WTC11 (cell line): ENCODE data around the gene ELOA. TPM values are rescaled to one million over a fixed set of nuclear protein-coding genes. Genes with fewer than 3 reads are reported as not detected.

Experiments used
- ATAC-seq: fragments of 200-7000 bp; cut with Tn5 transposase; 2 replicates; pipeline ENCODE4 v1.10.0; 2021; ENCODE audit warnings: mild to moderate bottlenecking, moderate library complexity
- Bru-seq: library from RNA; stranded (reverse); fragments of 400-500 nt; gene quantifications from one replicate; lab custom pipeline; 2021; lab: Mats Ljungman, UMichigan
- CTCF ChIA-PET: fragments of 300-600 bp; sonication (Branson Sonifier 250); formaldehyde crosslinking; loops from one replicate; lab custom pipeline; 2021; ENCODE audit warnings: antibody characterized with exemption; lab: Charles Lee
- POLR2A ChIA-PET: fragments of 350-600 bp; sonication (Branson Sonifier 250); formaldehyde crosslinking; loops from one replicate; lab custom pipeline; 2021; ENCODE audit warnings: antibody characterized with exemption; lab: Charles Lee
- DNase-seq: peaks from one replicate; pipeline ENCODE4 v3.0.0; 2021; ENCODE audit warnings: low spot score
- H3K27ac Mint-ChIP-seq: 2 replicates; pipeline ENCODE4 v1.8.0; 2021; ENCODE audit warnings: mixed read lengths
- H3K27me3 Mint-ChIP-seq: 2 replicates; pipeline ENCODE4 v1.8.0; 2021; ENCODE audit warnings: low read depth, mild to moderate bottlenecking, moderate library complexity, mixed read lengths
- H3K36me3 Mint-ChIP-seq: 2 replicates; pipeline ENCODE4 v1.8.0; 2021; ENCODE audit warnings: mixed read lengths
- H3K4me1 Mint-ChIP-seq: 2 replicates; pipeline ENCODE4 v1.8.0; 2022; ENCODE audit warnings: mixed read lengths
- H3K4me3 Mint-ChIP-seq: 2 replicates; pipeline ENCODE4 v1.8.0; 2021; ENCODE audit warnings: mild to moderate bottlenecking, moderate library complexity, mixed read lengths
- H3K9me3 Mint-ChIP-seq: 2 replicates; pipeline ENCODE4 v1.8.0; 2021; ENCODE audit warnings: mixed read lengths
- CBFB ChIP-seq: sonication (generic); formaldehyde crosslinking; IDR thresholded peaks from 2 replicates; pipeline ENCODE4 v1.8.1; 2022; ENCODE audit warnings: mild to moderate bottlenecking, low read depth, missing genetic modification reagents
- ELF4 ChIP-seq: sonication (generic); formaldehyde crosslinking; IDR thresholded peaks from 2 replicates; pipeline ENCODE4 v1.8.1; 2022; ENCODE audit warnings: low read depth, mild to moderate bottlenecking, moderate library complexity, missing genetic modification reagents
- ESRRA ChIP-seq: sonication (generic); formaldehyde crosslinking; IDR thresholded peaks from 2 replicates; pipeline ENCODE4 v1.8.1; 2022; ENCODE audit warnings: mild to moderate bottlenecking, missing genetic modification reagents, borderline replicate concordance
- FOXK1 ChIP-seq: sonication (generic); formaldehyde crosslinking; IDR thresholded peaks from 2 replicates; pipeline ENCODE4 v1.8.0; 2022; ENCODE audit warnings: mild to moderate bottlenecking, moderate library complexity, missing genetic modification reagents
- GABPB1 ChIP-seq: sonication (generic); formaldehyde crosslinking; IDR thresholded peaks from 2 replicates; pipeline ENCODE4 v1.8.1; 2023; ENCODE audit warnings: mild to moderate bottlenecking, missing genetic modification reagents
- NFE2L1 ChIP-seq: sonication (generic); formaldehyde crosslinking; IDR thresholded peaks from 2 replicates; pipeline ENCODE4 v1.8.1; 2023; ENCODE audit warnings: missing genetic modification reagents
- NFYB ChIP-seq: sonication (generic); formaldehyde crosslinking; conservative IDR thresholded peaks from 2 replicates; pipeline ENCODE4 v1.8.0; 2022; ENCODE audit warnings: low read depth, missing genetic modification reagents
- SMAD3 ChIP-seq: sonication (generic); formaldehyde crosslinking; IDR thresholded peaks from 2 replicates; pipeline ENCODE4 v1.8.0; 2022; ENCODE audit warnings: missing genetic modification reagents, mild to moderate bottlenecking, borderline replicate concordance
- SP1 ChIP-seq: sonication (generic); formaldehyde crosslinking; conservative IDR thresholded peaks from 2 replicates; pipeline ENCODE4 v1.8.1; 2022; ENCODE audit warnings: missing genetic modification reagents
- TCF7 ChIP-seq: sonication (generic); formaldehyde crosslinking; IDR thresholded peaks from 2 replicates; pipeline ENCODE4 v1.8.0; 2022; ENCODE audit warnings: mild to moderate bottlenecking, low read depth, missing genetic modification reagents, moderate library complexity
- ZNF317 ChIP-seq: sonication (generic); formaldehyde crosslinking; IDR thresholded peaks from 2 replicates; pipeline ENCODE4 v1.8.1; 2023; ENCODE audit warnings: low read depth, mild to moderate bottlenecking, moderate library complexity, missing genetic modification reagents, borderline replicate concordance
- long read RNA-seq, 3 experiments: library from RNA in 1 of 3; library from capped mRNA in 1 of 3; library from polyadenylated mRNA in 1 of 3; unstranded in 2 of 3; stranded (forward) in 1 of 3; transcript quantifications; one replicate each; pipeline ENCODE4 v2.0.0, GENCODE V29; 2021
- total RNA-seq: library from RNA; stranded (reverse); gene quantifications from 3 replicates; pipeline ENCODE4 v1.2.3, GENCODE V29; 2021
- TF ChIP-seq, protein P1 (sequence below): sonication (generic); formaldehyde crosslinking; IDR thresholded peaks from 2 replicates; pipeline ENCODE4 v1.8.1; 2022; ENCODE audit warnings: mild to moderate bottlenecking, missing genetic modification reagents, moderate library complexity, borderline replicate concordance
- TF ChIP-seq, protein P2 (sequence below): sonication (generic); formaldehyde crosslinking; IDR thresholded peaks from 2 replicates; pipeline ENCODE4 v1.8.0; 2022; ENCODE audit warnings: mild to moderate bottlenecking, missing genetic modification reagents
- TF ChIP-seq, protein P3 (sequence below): sonication (generic); formaldehyde crosslinking; IDR thresholded peaks from 2 replicates; pipeline ENCODE4 v1.8.1; 2022; ENCODE audit warnings: low read depth, mild to moderate bottlenecking, moderate library complexity, missing genetic modification reagents, borderline replicate concordance
- TF ChIP-seq, protein P4 (sequence below): fragments of 250-450 bp; sonication (Bioruptor Pico); IDR thresholded peaks from 2 replicates; pipeline ENCODE4 v1.9.0; 2021; ENCODE audit warnings: mild to moderate bottlenecking
- TF ChIP-seq, protein P5 (sequence below): sonication (generic); formaldehyde crosslinking; IDR thresholded peaks from 2 replicates; pipeline ENCODE4 v1.8.1; 2023; ENCODE audit warnings: mild to moderate bottlenecking, moderate library complexity, missing genetic modification reagents
- TF ChIP-seq, protein P6 (sequence below): sonication (generic); formaldehyde crosslinking; IDR thresholded peaks from 2 replicates; pipeline ENCODE4 v1.8.1; 2023; ENCODE audit warnings: mild to moderate bottlenecking, missing genetic modification reagents, moderate library complexity
- TF ChIP-seq, protein P7 (sequence below): sonication (generic); formaldehyde crosslinking; conservative IDR thresholded peaks from 2 replicates; pipeline ENCODE4 v1.8.1; 2023; ENCODE audit warnings: mild to moderate bottlenecking, low read depth, missing genetic modification reagents, moderate library complexity

ELOA gene, protein sequence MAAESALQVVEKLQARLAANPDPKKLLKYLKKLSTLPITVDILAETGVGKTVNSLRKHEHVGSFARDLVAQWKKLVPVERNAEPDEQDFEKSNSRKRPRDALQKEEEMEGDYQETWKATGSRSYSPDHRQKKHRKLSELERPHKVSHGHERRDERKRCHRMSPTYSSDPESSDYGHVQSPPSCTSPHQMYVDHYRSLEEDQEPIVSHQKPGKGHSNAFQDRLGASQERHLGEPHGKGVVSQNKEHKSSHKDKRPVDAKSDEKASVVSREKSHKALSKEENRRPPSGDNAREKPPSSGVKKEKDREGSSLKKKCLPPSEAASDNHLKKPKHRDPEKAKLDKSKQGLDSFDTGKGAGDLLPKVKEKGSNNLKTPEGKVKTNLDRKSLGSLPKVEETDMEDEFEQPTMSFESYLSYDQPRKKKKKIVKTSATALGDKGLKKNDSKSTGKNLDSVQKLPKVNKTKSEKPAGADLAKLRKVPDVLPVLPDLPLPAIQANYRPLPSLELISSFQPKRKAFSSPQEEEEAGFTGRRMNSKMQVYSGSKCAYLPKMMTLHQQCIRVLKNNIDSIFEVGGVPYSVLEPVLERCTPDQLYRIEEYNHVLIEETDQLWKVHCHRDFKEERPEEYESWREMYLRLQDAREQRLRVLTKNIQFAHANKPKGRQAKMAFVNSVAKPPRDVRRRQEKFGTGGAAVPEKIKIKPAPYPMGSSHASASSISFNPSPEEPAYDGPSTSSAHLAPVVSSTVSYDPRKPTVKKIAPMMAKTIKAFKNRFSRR
- total RNA-seq (35.9 to 45.1 TPM (median 36.6 TPM) in 3 replicates), Bru-seq, nascent RNA (percentile 90 among the genes with signal in this experiment)
- long read RNA-seq, experiment 1, full-length matches to known transcripts: 237 of 302 reads
- long read RNA-seq, experiment 1, partial matches to known transcripts: 53 of 302 reads
- long read RNA-seq, experiment 1, other reads (novel, unspliced or antisense): 12 of 302 reads
- long read RNA-seq, experiment 2, full-length matches to known transcripts: 14 of 45 reads
- long read RNA-seq, experiment 2, partial matches to known transcripts: 19 of 45 reads
- long read RNA-seq, experiment 2, other reads (novel, unspliced or antisense): 12 of 45 reads
- long read RNA-seq, experiment 3, full-length matches to known transcripts: 27 of 43 reads
- long read RNA-seq, experiment 3, partial matches to known transcripts: 16 of 43 reads
- long read RNA-seq, experiment 3, other reads (novel, unspliced or antisense): 0 of 43 reads

DNA sequence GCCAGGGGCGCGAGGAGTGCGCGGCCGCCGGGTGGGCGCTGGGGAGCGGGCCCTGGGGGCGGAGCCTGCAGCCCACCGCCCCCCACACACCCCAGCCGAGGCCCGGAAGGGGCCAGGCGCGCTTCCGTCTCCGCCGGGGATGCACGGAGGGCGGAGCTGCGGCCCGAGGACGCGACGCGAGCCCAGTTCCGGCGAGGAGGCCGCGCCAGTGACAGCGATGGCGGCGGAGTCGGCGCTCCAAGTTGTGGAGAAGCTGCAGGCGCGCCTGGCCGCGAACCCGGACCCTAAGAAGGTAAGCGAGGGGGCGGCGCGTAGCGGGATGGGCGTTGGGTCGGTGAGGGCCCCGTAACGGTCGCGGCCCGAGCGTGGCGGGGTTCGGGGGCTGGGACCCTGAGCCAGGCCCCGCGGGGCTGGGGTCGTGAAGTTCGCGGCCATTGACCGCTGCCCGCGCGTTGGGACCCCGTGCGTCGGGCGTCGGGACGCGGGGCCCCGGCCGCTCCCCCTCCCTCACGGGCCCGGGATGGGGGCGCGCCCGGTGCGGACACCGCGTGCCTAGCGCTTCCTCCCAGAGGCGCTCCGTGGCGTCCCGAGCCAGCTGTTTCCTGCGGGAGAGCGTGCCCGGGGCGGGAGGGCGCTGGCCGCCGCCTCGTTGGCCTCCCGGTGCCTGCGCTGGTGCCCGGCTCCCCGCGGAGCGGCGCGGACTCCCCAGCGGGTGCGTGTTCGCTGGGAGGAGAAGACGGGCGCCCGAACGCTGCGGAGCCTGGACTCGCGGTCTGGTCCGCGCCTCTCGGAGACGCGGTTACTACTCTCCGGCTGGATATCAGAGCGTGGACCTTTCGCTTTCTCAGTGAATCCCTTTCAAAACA, at the start of gene ELOA:
Gene ELOA (plus strand): TSS at position 185 of the 866 bp plus-strand sequence. CDS start 33 bp downstream, at position 218.
- peak within 1 kb of the TSS; percentile 81 for H3K27ac Mint-ChIP-seq
- H3K4me1 Mint-ChIP-seq: peaks cover 29% of the 10 kb centered on the region
- H3K27me3 Mint-ChIP-seq: no peaks in the 10 kb centered on the region; the same call in 1 of the 2 replicates
- H3K36me3 Mint-ChIP-seq: peaks cover 7% of the 10 kb centered on the region
- ChIA-PET POLR2A (interaction anchor here (1.0 to 1.8 kb wide), 3 partner anchors 35 to 188 kb away, joined by 5 to 8 read pairs (median 6); partner anchors contain the start of genes PITHD1 and RPL11), CTCF (interaction anchor here (0.7 to 3.4 kb wide), 6 partner anchors 25 to 68 kb away, joined by 4 to 15 read pairs (median 4); partner anchors contain the start of gene RPL11)
- no peaks in the 10 kb centered on the region for H3K9me3 Mint-ChIP-seq
- peak; percentile 80 for DNase-seq
- H3K4me3 Mint-ChIP-seq: peak within 1 kb of the TSS; percentile 88
- ATAC-seq: peak; percentile 94
- peak; percentile 7; the same call in 1 of the 2 replicates for TF ChIP-seq ZNF317 (CRISPR knock-in tag)
- TF ChIP-seq NFE2L1 (CRISPR knock-in tag): peak; percentile 61; the same call in 1 of the 2 replicates
- peak; percentile 88 for TF ChIP-seq FOXK1 (CRISPR knock-in tag)
- TF ChIP-seq, protein P1, sequence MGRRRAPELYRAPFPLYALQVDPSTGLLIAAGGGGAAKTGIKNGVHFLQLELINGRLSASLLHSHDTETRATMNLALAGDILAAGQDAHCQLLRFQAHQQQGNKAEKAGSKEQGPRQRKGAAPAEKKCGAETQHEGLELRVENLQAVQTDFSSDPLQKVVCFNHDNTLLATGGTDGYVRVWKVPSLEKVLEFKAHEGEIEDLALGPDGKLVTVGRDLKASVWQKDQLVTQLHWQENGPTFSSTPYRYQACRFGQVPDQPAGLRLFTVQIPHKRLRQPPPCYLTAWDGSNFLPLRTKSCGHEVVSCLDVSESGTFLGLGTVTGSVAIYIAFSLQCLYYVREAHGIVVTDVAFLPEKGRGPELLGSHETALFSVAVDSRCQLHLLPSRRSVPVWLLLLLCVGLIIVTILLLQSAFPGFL: no peak
- peak; percentile 34; the same call in 1 of the 2 replicates for TF ChIP-seq TCF7 (CRISPR knock-in tag)
- TF ChIP-seq, protein P2, sequence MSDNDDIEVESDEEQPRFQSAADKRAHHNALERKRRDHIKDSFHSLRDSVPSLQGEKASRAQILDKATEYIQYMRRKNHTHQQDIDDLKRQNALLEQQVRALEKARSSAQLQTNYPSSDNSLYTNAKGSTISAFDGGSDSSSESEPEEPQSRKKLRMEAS (CRISPR knock-in tag): peak; percentile 35; the same call in 1 of the 2 replicates
- TF ChIP-seq, protein P3, sequence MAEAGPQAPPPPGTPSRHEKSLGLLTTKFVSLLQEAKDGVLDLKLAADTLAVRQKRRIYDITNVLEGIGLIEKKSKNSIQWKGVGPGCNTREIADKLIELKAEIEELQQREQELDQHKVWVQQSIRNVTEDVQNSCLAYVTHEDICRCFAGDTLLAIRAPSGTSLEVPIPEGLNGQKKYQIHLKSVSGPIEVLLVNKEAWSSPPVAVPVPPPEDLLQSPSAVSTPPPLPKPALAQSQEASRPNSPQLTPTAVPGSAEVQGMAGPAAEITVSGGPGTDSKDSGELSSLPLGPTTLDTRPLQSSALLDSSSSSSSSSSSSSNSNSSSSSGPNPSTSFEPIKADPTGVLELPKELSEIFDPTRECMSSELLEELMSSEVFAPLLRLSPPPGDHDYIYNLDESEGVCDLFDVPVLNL (CRISPR knock-in tag): 0 out of 2 replicates have a peak, but pooled peaks have one; percentile 62
- TF ChIP-seq NFYB (CRISPR knock-in tag): peak; percentile 16; the same call in 1 of the 2 replicates
- TF ChIP-seq, protein P4, sequence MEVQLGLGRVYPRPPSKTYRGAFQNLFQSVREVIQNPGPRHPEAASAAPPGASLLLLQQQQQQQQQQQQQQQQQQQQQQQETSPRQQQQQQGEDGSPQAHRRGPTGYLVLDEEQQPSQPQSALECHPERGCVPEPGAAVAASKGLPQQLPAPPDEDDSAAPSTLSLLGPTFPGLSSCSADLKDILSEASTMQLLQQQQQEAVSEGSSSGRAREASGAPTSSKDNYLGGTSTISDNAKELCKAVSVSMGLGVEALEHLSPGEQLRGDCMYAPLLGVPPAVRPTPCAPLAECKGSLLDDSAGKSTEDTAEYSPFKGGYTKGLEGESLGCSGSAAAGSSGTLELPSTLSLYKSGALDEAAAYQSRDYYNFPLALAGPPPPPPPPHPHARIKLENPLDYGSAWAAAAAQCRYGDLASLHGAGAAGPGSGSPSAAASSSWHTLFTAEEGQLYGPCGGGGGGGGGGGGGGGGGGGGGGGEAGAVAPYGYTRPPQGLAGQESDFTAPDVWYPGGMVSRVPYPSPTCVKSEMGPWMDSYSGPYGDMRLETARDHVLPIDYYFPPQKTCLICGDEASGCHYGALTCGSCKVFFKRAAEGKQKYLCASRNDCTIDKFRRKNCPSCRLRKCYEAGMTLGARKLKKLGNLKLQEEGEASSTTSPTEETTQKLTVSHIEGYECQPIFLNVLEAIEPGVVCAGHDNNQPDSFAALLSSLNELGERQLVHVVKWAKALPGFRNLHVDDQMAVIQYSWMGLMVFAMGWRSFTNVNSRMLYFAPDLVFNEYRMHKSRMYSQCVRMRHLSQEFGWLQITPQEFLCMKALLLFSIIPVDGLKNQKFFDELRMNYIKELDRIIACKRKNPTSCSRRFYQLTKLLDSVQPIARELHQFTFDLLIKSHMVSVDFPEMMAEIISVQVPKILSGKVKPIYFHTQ: no peak
- 0 out of 2 replicates have a peak, but pooled peaks have one; percentile 53 for TF ChIP-seq ELF4
- TF ChIP-seq CBFB (CRISPR knock-in tag): 0 out of 2 replicates have a peak, but pooled peaks have one; percentile 36
- peak; percentile 95 for TF ChIP-seq SP1
- TF ChIP-seq, protein P5, sequence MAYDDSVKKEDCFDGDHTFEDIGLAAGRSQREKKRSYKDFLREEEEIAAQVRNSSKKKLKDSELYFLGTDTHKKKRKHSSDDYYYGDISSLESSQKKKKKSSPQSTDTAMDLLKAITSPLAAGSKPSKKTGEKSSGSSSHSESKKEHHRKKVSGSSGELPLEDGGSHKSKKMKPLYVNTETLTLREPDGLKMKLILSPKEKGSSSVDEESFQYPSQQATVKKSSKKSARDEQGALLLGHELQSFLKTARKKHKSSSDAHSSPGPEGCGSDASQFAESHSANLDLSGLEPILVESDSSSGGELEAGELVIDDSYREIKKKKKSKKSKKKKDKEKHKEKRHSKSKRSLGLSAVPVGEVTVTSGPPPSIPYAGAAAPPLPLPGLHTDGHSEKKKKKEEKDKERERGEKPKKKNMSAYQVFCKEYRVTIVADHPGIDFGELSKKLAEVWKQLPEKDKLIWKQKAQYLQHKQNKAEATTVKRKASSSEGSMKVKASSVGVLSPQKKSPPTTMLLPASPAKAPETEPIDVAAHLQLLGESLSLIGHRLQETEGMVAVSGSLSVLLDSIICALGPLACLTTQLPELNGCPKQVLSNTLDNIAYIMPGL (CRISPR knock-in tag): peak; percentile 90
- 0 out of 2 replicates have a peak, but pooled peaks have one; percentile 37 for TF ChIP-seq ESRRA (CRISPR knock-in tag)
- TF ChIP-seq, protein P6, sequence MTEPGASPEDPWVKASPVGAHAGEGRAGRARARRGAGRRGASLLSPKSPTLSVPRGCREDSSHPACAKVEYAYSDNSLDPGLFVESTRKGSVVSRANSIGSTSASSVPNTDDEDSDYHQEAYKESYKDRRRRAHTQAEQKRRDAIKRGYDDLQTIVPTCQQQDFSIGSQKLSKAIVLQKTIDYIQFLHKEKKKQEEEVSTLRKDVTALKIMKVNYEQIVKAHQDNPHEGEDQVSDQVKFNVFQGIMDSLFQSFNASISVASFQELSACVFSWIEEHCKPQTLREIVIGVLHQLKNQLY (CRISPR knock-in tag): 0 out of 2 replicates have a peak, but pooled peaks have one; percentile 66
- peak; percentile 45 for TF ChIP-seq GABPB1 (CRISPR knock-in tag)
- TF ChIP-seq, protein P7, sequence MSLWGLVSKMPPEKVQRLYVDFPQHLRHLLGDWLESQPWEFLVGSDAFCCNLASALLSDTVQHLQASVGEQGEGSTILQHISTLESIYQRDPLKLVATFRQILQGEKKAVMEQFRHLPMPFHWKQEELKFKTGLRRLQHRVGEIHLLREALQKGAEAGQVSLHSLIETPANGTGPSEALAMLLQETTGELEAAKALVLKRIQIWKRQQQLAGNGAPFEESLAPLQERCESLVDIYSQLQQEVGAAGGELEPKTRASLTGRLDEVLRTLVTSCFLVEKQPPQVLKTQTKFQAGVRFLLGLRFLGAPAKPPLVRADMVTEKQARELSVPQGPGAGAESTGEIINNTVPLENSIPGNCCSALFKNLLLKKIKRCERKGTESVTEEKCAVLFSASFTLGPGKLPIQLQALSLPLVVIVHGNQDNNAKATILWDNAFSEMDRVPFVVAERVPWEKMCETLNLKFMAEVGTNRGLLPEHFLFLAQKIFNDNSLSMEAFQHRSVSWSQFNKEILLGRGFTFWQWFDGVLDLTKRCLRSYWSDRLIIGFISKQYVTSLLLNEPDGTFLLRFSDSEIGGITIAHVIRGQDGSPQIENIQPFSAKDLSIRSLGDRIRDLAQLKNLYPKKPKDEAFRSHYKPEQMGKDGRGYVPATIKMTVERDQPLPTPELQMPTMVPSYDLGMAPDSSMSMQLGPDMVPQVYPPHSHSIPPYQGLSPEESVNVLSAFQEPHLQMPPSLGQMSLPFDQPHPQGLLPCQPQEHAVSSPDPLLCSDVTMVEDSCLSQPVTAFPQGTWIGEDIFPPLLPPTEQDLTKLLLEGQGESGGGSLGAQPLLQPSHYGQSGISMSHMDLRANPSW (CRISPR knock-in tag): no peak
- TF ChIP-seq SMAD3 (CRISPR knock-in tag): no peak
